Retinal pigment epithelial cell (primary cell): ENCODE results near the gene CD6.
"Not testable (repeated sequence)": the region's sequence is repeated elsewhere in the genome, so short reads cannot be mapped to it uniquely, and the experiment has no call there.

Experiments used
- DNase-seq: peaks from one replicate; pipeline ENCODE4 v3.0.0-alpha.2; 2010; ENCODE audit warnings: low read depth
- H3K4me3 ChIP-seq: 2 replicates; pipeline ENCODE4 v1.5.1; 2011; ENCODE audit warnings: mild to moderate bottlenecking, low read length, control low read depth, moderate library complexity
- CTCF ChIP-seq: conservative IDR thresholded peaks from 2 replicates; pipeline ENCODE4 v1.5.1; 2011; ENCODE audit warnings: low read depth, low read length, control low read depth, inconsistent platforms

CD6 gene

DNA sequence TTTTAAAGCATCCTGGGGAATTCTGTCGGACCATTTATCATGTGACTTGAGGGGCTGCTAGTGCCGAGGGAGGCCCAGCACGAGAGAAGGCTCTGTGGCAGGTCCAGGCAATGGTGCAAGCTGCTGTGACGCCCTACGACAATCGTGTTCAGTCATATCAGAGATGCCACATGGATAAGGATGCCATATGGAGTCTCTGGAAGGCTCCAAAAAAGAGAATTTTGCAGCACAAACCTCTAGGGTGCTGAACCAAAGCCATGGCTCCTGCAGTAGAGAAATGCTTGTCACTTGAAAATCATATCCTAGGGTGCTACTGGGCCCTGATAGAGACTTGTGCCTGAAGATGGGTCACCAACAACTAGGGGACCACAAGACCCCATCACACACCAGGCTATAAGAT is 6.7 kb upstream of the CD6 start:
- no peak for DNase-seq
- TF ChIP-seq CTCF: no peak
- H3K4me3 ChIP-seq: no peak overlapping the region

GRCh38 chr11:60966890-60967289 is 4.6 kb upstream of the CD6 start:
- no peak for TF ChIP-seq CTCF
- H3K4me3 ChIP-seq: no peak overlapping the region
- no peak for DNase-seq

- DNase-seq: no peak
- H3K4me3 ChIP-seq: no peak overlapping the region
- TF ChIP-seq CTCF: no peak
These were observed 3.3 kb upstream of the CD6 start for GRCh38 chr11:60968223-60968622.

DNA sequence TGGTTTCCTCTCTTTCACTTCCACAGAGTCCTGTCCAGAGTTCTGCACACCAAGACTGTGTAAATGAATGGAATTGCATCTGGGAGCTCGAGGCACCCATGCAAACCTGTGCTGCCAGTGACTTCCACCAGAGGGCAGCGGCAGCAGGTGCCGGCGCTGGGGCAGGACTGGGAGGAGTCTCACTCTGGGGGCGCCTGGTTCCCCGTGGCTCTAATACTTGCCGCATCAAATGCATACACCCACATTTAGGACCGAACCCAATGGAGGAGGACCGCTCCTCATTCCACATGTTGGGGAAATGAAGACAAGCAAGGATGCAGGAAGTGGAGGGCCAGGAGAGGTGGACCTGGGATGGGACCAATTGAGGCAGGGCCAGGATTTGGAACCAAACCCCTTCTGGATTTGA is 1.1 kb upstream of the CD6 start:
- no peak overlapping the region for H3K4me3 ChIP-seq
- peak; percentile 3 for DNase-seq

GRCh38 chr11:60970890-60971289 is 590 bp upstream of the CD6 start:
- DNase-seq: no peak
- H3K4me3 ChIP-seq: no peak overlapping the region
- no peak for TF ChIP-seq CTCF

More for the DNA sequence above, 1.1 kb upstream of the CD6 start:
- TF ChIP-seq CTCF: peak; percentile 90

- no peak for DNase-seq
- no peak for TF ChIP-seq CTCF
- no peak overlapping the region for H3K4me3 ChIP-seq
These were observed 926 bp downstream of the CD6 start for GRCh38 chr11:60972182-60973030.

DNA sequence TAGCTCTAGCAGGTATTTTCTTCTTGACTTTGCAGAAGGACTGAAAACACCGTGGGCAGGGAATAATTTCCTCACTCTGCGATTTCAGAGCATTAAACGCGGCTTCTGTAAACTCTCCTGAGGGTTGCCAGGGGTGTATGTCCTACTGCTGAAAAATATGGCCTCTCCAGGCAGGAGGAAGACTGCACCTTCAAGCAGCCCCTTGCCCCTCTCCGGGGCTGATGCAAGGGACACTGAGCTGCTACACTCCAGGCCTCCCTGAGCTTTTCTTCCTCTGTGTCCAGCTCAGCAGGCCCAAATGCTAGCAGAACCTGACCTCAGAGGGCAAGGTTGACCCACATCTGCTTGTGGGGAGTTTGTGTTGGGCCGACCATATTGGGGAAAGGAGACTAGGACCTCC is 2.2 kb downstream of the CD6 start:
- no peak overlapping the region for H3K4me3 ChIP-seq
- no peak for DNase-seq
- no peak for TF ChIP-seq CTCF

GRCh38 chr11:60974316-60974715 is 2.8 kb downstream of the CD6 start:
- not testable (repeated sequence) for H3K4me3 ChIP-seq, DNase-seq
